Measurements from ENCODE around the gene CCL28. TPM values are rescaled to one million over a fixed set of nuclear protein-coding genes. Genes with fewer than 3 reads are reported as not detected.

The CCL28 gene
- total RNA-seq, 2 donors from 2014 or later = 4.4 to 6.3 TPM

DNA sequence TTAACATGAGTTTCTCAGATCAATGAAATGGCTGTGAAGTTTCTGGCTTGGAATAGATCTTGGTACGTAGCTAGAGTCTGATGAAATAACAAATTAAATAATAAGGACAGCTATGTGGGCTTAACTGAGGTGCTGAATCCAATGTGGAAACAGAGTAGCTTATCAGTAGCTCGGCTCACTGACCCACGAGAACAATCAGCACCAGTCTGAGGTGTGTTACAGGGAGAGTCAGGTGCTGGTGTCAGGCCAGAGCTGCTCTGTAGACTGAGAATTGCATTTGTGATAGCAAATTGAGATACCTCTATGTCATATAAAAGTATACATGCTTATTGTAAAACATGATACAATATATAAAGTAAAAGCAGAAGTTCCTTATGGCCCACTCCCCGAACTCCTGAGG, 21.2 kb upstream of the CCL28 start:
- Histone ChIP-seq H3K27ac (peak overlapping the region in 1 of 2 donors; percentile 3), H3K4me1 (replicated peaks) (peaks cover 10% of the 10 kb centered on the region), H3K9me3 (no peaks in the 10 kb centered on the region), H3K4me3 (no peak overlapping the region), H3K36me3 (no peaks in the 10 kb centered on the region), H3K27me3 (replicated peaks; ENCODE audit: insufficient read depth) (no peaks in the 10 kb centered on the region)
- DNase-seq (ENCODE audit: low spot score) = no peak
- intact Hi-C loops (cut with DNase I) = no loop called here
- TF ChIP-seq, protein P1, sequence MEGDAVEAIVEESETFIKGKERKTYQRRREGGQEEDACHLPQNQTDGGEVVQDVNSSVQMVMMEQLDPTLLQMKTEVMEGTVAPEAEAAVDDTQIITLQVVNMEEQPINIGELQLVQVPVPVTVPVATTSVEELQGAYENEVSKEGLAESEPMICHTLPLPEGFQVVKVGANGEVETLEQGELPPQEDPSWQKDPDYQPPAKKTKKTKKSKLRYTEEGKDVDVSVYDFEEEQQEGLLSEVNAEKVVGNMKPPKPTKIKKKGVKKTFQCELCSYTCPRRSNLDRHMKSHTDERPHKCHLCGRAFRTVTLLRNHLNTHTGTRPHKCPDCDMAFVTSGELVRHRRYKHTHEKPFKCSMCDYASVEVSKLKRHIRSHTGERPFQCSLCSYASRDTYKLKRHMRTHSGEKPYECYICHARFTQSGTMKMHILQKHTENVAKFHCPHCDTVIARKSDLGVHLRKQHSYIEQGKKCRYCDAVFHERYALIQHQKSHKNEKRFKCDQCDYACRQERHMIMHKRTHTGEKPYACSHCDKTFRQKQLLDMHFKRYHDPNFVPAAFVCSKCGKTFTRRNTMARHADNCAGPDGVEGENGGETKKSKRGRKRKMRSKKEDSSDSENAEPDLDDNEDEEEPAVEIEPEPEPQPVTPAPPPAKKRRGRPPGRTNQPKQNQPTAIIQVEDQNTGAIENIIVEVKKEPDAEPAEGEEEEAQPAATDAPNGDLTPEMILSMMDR (IDR thresholded peaks at IDR 0.05) = no peak
- TF ChIP-seq POLR2AphosphoS5 (IDR thresholded peaks at IDR 0.05) (no peak), POLR2A (IDR thresholded peaks at IDR 0.05) (no peak)
- 50% methylated on average over 4 of the region's 4 CpGs for WGBS

DNA sequence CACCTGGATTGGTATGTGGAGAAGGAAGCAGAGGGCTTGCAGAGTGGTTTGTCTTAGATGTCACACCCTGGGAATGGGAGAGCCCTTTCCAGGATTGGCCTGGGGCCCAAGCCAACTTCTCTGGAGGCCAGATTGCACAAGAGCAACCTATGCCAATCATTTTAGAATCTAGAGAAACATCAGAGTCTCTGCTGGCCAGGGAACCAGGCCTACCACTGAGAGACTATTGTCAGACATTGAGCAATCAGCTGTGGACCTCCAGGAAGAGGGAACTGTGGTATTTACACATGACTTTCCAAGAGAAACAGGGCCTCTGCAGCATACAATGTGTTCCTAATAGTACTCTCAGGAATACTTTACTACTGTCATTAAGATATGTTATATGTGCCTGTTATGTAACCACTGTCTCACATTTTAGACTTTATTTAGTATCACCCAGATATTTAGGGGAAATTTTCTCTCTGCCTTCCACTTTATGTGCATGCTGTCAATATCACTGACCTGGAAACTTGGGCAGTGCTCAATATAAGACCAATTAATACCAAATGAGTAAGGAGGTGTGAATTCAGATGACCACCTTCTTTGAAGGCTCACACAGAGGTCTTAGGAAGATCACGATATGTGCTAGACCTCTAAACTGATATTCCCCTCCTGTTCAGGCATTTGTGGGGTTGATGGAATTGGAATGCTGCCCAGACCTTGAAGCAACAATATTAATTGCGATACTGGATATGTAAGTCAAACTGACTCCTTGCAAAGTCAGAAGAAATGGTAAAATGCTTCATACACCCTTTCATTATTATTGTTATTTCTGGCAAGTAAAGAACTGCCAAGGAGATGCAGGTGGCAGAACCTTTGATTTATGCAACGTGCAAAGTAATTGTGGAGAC, 20.5 kb upstream of the CCL28 start:
- Histone ChIP-seq H3K27me3 (replicated peaks; ENCODE audit: insufficient read depth) (no peaks in the 10 kb centered on the region), H3K4me1 (replicated peaks) (peaks cover 10% of the 10 kb centered on the region), H3K36me3 (no peaks in the 10 kb centered on the region), H3K27ac (peak overlapping the region; percentile 3 to 61), H3K9me3 (no peaks in the 10 kb centered on the region), H3K4me3 (no peak overlapping the region)
- 33% methylated on average over 3 of the region's 3 CpGs for WGBS
- intact Hi-C loops (cut with DNase I) = no loop called here
- peak; percentile 90 for DNase-seq (ENCODE audit: low spot score)
- TF ChIP-seq, protein P1 (IDR thresholded peaks at IDR 0.05) = no peak
- peak; percentile 94 for TF ChIP-seq POLR2AphosphoS5 (IDR thresholded peaks at IDR 0.05)
- no peak for TF ChIP-seq POLR2A (IDR thresholded peaks at IDR 0.05)

DNA sequence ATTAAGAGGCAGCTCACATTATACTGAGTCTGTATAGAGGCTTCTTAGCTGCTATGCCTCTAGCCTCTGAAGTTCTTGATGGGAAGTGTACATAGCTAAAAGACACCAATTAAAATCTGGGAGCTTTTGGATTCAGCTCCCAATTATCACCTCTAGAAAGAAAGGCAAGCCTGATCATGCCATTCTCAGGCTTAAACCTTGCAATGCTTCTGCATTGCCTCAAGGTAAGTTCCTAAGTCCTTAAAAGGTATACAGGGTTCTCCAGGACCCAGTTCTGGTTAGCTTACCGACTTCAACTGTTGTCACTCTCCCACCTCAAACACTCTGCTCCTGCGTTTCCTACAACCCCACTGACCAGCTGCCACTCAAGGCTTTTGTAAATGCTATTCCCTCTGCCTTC, 17.5 kb upstream of the CCL28 start:
- Histone ChIP-seq H3K27me3 (replicated peaks; ENCODE audit: insufficient read depth) (no peaks in the 10 kb centered on the region), H3K4me1 (replicated peaks) (peaks cover 10% of the 10 kb centered on the region), H3K36me3 (no peaks in the 10 kb centered on the region), H3K9me3 (no peaks in the 10 kb centered on the region), H3K4me3 (no peak overlapping the region), H3K27ac (no peak overlapping the region)
- no peak for DNase-seq (ENCODE audit: low spot score)
- intact Hi-C loops (cut with DNase I) = no loop called here
- TF ChIP-seq POLR2A (IDR thresholded peaks at IDR 0.05) (no peak), POLR2AphosphoS5 (IDR thresholded peaks at IDR 0.05) (no peak)
- TF ChIP-seq, protein P1 (IDR thresholded peaks at IDR 0.05) = no peak
- WGBS = 56% methylated on average over 2 of the region's 2 CpGs

DNA sequence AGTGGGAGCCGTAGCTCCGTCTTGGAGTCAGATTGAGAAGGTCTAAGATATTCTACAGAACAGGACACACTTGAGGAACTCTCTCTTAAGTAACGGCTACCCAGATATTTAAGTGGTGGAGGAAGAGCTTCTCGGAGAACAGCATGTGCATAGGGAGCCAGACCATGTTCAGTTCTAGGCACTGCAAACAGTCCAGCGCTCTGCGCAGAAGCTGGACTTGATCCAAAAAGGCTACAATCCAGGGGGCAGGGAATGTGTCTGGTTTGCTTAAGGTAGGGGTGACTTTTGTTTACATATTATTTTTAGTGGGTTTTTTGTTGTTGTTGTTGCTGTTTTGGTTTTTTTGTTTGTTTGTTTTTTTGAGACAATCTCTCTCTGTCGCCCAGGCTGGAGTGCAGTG, 16.8 kb upstream of the CCL28 start:
- Histone ChIP-seq H3K36me3 (no peaks in the 10 kb centered on the region), H3K4me1 (replicated peaks) (peaks cover 10% of the 10 kb centered on the region), H3K27ac (no peak overlapping the region), H3K27me3 (replicated peaks; ENCODE audit: insufficient read depth) (no peaks in the 10 kb centered on the region), H3K4me3 (no peak overlapping the region), H3K9me3 (no peaks in the 10 kb centered on the region)
- intact Hi-C loops (cut with DNase I) = no loop called here
- no peak for DNase-seq (ENCODE audit: low spot score)
- TF ChIP-seq, protein P1 (IDR thresholded peaks at IDR 0.05) = no peak
- TF ChIP-seq POLR2AphosphoS5 (IDR thresholded peaks at IDR 0.05) (no peak), POLR2A (IDR thresholded peaks at IDR 0.05) (no peak)
- WGBS = 93% methylated on average over 7 of the region's 7 CpGs

DNA sequence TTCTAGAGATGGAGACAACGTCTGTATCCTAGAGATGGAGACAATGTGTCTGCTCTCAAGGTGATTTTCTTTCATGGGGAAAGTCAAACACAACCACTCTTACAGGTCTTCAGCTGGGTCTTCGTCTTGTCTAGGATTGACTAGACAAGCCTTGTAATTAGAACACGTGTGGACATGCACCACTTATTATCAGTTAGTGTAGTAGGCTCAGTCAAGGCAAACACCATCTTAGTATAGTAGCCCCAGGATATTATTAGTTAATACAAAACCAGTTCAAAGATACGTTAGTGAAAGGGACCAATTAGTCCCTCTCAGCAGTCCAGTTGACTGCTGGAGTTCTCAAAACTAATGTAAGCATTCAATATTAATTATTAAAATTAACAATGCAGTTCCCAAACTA, 15.1 kb upstream of the CCL28 start:
- Histone ChIP-seq H3K27me3 (replicated peaks; ENCODE audit: insufficient read depth) (no peaks in the 10 kb centered on the region), H3K27ac (no peak overlapping the region), H3K4me3 (no peak overlapping the region), H3K36me3 (no peaks in the 10 kb centered on the region), H3K4me1 (replicated peaks) (no peaks in the 10 kb centered on the region), H3K9me3 (no peaks in the 10 kb centered on the region)
- TF ChIP-seq, protein P1 (IDR thresholded peaks at IDR 0.05) = no peak
- TF ChIP-seq POLR2A (IDR thresholded peaks at IDR 0.05) = no peak
- DNase-seq (ENCODE audit: low spot score) = no peak
- intact Hi-C loops (cut with DNase I) = no loop called here
- 72% methylated on average over 4 of the region's 4 CpGs for WGBS

Data from prostate gland (tissue), 2 donors.